Central memory CD4-positive, alpha-beta T cell (primary cell): Measurements from ENCODE around the gene ELOVL5.
"Not testable (repeated sequence)": the region's sequence is repeated elsewhere in the genome, so short reads cannot be mapped to it uniquely, and the experiment has no call there.

Experiments used
- DNase-seq: peaks from one replicate; pipeline ENCODE4 v3.0.0; 2022

ELOVL5 gene

GRCh38 chr6:53359095-53359842 lies 10.5 kb upstream of the ELOVL5 start:
- DNase-seq, result peak; percentile 90

DNA sequence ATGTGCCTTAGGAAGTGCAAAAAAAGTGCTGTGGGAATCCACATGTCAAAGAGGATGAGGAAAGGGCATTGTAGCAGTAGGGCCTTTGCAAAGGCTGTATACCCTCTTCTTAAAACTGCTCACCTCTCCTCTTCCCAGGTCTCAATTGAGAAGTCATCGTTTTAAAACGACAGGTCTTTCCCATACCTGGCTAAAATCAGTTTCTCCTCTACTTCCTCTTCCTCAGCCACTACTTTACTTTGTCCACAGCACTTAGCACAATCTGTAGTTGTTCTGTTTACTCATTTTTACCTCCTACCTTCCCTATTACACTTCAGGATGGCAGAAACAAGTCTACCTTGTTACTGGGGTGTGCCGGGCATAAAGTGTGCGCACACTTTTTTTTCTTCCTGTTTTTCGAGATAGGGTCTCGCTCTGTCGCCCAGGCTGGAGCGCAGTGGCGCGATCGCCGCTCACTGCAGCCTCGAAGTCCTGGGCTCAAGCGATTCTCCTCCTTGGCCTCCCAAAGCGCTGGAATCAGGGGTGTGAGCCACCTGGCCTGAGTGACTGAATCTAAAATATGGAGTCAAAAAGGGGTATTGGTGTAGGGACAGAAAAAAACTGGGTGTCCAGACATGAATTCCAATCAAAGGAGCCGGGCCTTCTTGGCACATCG lies 9.8 kb upstream of the ELOVL5 start:
- no peak for DNase-seq

DNA sequence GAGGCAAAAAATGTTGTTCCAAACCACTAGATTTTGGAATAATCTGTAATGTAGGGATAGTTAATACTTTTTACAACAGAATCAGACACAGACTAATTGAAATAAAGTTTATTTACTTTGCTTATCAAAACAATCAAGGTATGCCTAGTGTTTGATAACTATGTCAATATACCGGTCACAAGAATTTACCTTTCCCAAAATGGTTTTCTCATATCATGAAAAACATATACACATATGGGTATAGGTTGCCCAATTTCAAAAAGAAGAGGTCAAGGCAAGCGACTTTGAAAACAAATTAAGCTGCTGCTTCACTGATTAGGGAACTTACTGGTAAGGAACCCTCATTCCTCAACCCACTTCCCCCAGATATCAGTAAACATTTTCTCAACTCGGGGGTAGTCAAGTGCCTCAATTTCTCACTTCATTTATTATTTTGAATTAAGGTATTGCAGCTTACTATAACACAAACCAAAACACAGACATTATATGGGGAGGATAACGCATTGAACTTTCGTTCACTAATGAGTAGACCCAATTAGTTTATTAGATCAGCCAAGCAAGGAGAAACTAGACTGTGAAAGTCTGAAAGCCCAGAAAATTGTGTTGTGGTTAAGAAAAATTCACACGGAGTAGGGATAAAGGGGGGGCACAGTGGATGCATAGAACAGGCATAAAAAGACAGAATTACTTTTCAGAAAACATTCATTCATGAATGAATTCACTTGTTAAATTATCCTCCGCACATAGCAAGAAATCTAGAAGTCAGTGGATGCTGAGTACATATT lies 9.0 kb upstream of the ELOVL5 start:
- DNase-seq, result no peak

- no peak for DNase-seq
Measured at GRCh38 chr6:53353624-53354023, 4.9 kb upstream of the ELOVL5 start.

- DNase-seq, result no peak
Measured at GRCh38 chr6:53352360-53352759, 3.6 kb upstream of the ELOVL5 start.

DNA sequence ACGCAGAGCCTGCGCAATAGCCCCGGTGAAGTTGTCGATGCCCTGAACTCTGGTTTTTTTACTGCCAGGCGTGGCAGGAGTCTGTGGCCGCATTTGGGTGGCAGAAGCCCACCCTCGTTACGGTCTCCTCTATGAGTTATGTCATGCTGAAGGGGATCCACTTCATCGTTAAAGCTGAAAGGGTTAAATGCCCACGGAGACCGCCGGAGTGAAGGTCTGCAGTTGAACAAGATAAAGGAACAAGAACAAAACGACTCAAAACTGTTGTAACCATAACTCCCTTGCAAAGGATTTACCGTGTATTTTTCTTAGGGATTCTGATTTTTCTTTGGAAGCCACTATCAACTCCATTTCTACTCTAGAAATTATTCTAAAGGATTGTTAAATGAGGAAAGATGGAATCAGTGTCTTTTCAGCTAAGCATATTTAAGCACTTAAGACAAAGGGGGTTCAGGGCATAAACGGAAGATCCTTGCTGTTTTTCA lies 501 bp upstream of the ELOVL5 start:
- DNase-seq, result no peak

DNA sequence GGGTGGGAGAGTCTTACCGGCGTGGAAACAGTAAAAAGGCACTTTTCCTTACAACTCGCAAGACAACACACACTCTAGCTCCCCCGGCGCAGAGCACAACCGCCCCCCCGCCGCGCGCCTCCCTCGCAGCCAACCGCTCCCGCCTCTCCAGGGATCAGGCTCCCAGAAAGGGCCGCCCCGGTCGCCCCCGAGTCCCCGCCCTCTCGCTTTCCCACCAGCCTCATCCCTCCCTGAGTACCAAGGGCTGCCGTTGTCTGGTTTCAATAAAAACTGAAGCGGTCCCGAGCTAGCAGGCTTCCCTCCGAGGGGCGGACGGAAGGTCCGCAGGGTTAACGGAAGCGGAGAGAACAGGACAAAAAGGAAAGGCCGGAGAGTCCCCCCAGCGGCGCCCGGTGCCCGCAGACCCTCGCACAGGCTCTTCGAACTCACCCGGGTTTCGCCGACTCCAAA lies 804 bp downstream of the ELOVL5 start:
- peak; percentile 38 for DNase-seq

DNA sequence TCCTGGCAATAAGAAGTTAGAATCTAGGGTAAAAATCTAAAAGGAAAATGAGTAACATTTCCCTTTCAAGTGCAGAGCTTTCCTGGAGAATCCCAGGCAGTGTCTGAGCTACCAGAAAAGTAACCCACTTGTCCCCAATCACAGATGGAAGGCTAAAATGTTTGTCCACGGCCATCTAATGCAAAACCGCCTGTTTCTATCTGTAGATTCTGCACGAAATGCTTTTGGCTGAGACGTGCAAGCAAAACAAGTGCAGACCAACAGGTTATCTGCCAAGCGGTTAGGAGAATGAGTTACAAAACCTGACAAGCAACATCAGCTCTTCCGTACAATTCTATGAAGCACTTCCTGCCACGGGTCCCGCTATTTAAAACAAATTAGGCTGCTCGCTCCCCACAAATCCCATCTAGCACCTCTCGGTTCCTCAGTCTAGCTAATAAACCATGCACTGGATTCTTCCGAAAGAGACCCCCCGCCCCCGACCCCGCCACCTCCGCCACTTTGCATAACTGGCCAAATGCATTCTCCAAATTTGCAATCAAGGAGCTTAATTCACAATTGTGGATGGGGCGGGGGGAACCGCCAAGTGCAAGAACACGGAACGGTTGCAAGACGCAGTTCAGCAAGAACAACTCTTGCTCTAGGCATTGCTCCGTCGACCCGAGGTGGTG lies 1.4 kb downstream of the ELOVL5 start:
- DNase-seq, result peak; percentile 52

DNA sequence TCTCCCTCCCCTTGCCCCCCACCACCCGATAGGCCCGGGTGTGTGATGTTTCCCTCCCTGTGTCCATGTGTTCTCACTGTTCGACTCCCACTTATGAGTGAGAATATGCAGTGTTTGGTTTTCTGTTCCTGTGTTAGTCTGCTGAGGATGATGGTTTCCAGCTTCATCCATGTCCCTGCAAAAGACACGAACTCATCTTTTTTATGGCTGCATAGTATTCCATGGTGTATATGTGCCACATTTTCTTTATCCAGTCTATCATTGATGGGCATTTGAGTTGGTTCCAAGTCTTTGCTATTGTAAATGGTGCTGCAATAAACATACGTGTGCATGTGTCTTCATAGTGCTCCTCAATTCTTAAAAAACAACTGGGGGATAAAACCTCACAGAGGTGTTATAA lies 2.7 kb downstream of the ELOVL5 start:
- DNase-seq, result not testable (repeated sequence)

GRCh38 chr6:53344969-53345368 lies 3.8 kb downstream of the ELOVL5 start:
- DNase-seq, result no peak

DNA sequence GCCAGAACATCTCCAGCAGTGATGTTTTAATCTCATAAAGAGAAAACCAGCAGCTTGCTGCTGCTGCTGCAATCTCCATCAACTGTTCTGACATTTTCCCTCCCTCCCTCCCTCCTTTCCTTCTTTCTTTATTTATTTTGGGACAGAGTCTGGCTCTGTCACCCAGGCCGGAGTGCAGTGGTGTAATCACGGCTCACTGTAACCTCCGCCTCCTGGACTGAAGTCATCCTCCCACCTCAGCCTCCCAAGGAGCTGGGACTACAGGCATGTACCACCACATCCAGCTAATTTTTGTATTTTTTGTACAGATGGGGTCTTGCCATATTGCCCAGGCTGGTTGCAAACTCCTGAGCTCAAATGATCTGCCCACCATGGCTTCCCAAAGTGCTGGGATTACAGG lies 5.7 kb downstream of the ELOVL5 start:
- DNase-seq, result no peak

GRCh38 chr6:53342217-53342616 lies 6.5 kb downstream of the ELOVL5 start:
- no peak for DNase-seq

DNA sequence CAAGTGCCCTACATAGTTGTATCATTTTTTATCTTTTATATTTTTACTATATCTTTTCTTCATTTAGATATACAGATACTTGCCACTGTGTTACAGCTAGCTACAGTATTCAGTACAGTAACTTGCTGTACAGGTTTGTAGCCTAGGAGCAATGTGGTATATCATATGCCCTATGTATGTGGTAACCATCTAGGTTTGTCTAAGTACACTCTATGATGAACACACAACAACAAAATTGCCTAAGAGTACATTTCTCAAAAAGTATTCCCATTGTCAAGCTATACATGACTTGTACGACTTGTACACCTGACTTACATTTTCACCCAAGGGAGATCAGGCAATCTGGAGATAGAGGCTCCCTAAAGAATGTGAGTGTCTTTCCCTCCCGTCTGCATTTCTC lies 8.2 kb downstream of the ELOVL5 start:
- DNase-seq, result no peak

GRCh38 chr6:53339424-53339823 lies 9.3 kb downstream of the ELOVL5 start:
- no peak for DNase-seq

GRCh38 chr6:53338304-53338703 lies 10.4 kb downstream of the ELOVL5 start:
- DNase-seq, result no peak

- DNase-seq, result no peak
Measured at GRCh38 chr6:53336070-53336469, 12.7 kb downstream of the ELOVL5 start.

DNA sequence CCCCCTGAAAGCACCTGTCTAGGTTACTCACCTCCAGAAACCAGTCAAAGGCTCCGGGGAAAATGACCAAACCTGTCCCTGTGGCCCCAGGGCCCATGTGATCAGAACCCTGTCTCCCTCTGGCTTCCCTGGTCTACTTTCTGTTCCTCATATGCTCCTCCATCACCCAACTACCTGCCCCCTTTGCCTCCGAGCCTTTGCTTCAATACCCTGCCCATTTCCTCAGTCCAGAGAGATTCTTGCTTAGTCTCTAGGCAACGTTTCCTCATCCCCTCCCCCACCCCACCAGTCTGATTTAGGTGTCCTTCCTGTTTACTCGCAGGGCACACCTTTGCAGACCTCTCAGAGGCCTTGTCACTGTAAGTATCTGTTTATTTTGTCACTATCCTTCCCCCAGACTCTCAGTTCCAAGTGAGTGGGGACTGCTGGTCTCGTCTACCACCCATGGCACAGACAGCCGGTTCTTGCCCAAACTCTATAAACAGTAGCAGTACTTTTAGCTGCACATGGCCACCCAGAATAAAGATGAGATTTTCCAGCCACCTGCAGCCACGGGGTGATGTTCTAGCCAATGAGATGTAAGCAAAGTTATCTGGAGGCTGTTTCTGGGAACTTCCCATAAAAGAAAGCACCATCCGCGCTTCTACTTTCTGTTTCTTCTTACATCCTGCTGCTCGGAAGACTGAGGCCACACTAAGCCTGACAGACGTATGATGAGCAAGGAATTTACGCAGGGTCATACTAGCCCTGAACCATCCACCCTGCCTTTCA lies 13.3 kb downstream of the ELOVL5 start:
- DNase-seq, result peak; percentile 83

- DNase-seq, result no peak
Measured at GRCh38 chr6:53333439-53334408, 15.0 kb downstream of the ELOVL5 start.

GRCh38 chr6:53331678-53332077 lies 17.1 kb downstream of the ELOVL5 start:
- no peak for DNase-seq

GRCh38 chr6:53330137-53330536 lies 18.6 kb downstream of the ELOVL5 start:
- no peak for DNase-seq

GRCh38 chr6:53328375-53328774 lies 20.4 kb downstream of the ELOVL5 start:
- no peak for DNase-seq
